HepG2 (cell line): ENCODE results near the gene LILRB2. TPM values are rescaled to one million over a fixed set of nuclear protein-coding genes. Genes with fewer than 3 reads are reported as not detected.

Experiments used
- ATAC-seq: fragments of 200-7000 bp; cut with Tn5 transposase; 3 replicates; pipeline ENCODE4 v1.9.1; 2020; ENCODE audit warnings: mild to moderate bottlenecking, moderate library complexity
- BruUV-seq: library from RNA; stranded (reverse); fragments of 400-500 nt; replicated peaks from 2 replicates; lab custom pipeline; 2021; lab: Mats Ljungman, UMichigan
- CTCF ChIA-PET: fragments of 300-600 bp; formaldehyde crosslinking; extraction: SDS; loops from one replicate; lab custom pipeline; 2021; ENCODE audit warnings: low total read pairs, inconsistent platforms, low intra/inter-chr PET ratio; lab: Yijun Ruan, JAX
- POLR2A ChIA-PET: fragments of 350-600 bp; sonication (Branson Sonifier 250); formaldehyde crosslinking; loops from one replicate; lab custom pipeline; 2020; ENCODE audit warnings: antibody characterized with exemption, inconsistent platforms; lab: Yijun Ruan, JAX
- DNase-seq: peaks from one replicate; pipeline ENCODE4 v3.0.0-alpha.2; 2015; ENCODE audit warnings: low spot score
- FAIRE-seq: peaks from 3 replicates; lab custom pipeline; 2011; peaks lifted over from hg19 to GRCh38; lab: Jason Lieb, UNC
- H2AFZ ChIP-seq: one replicate; pipeline ENCODE4 v1.6.1; 2011; ENCODE audit warnings: low read length, inconsistent platforms
- H3K27ac ChIP-seq: fragments of 300-600 bp; 3 replicates; pipeline ENCODE4 v1.8.0; 2011; ENCODE audit warnings: mixed run types, mild to moderate bottlenecking, mixed read lengths, low read length, inconsistent platforms; ENCODE audit not compliant: insufficient read depth; ENCODE audit errors: extremely low read length
- H3K27me3 ChIP-seq, 2 experiments: fragments of 200-600 bp in 1 of 2; 2 replicates in 1 of 2; 3 replicates in 1 of 2; pipeline versions ENCODE4 v1.6.0 to v1.8.0; 2011; ENCODE audit warnings: low read length in 2 of 2, mild to moderate bottlenecking in 2 of 2, moderate library complexity in 2 of 2, inconsistent platforms in 1 of 2; ENCODE audit not compliant: insufficient read depth in 2 of 2, control insufficient read depth in 1 of 2
- H3K36me3 ChIP-seq, 2 experiments: fragments of 200-600 bp in 1 of 2; replicated peaks in 1 of 2; 2 replicates in 1 of 2; 3 replicates in 1 of 2; pipeline versions ENCODE4 v1.5.1 to v1.8.0; 2011; ENCODE audit warnings: low read length in 2 of 2, inconsistent platforms in 1 of 2; ENCODE audit not compliant: insufficient read depth in 2 of 2, control insufficient read depth in 1 of 2
- H3K4me1 ChIP-seq: 2 replicates; pipeline ENCODE4 v1.5.1; 2012; ENCODE audit warnings: low read length, inconsistent platforms; ENCODE audit not compliant: insufficient read depth
- H3K4me2 ChIP-seq: 2 replicates; pipeline ENCODE4 v1.6.0; 2011; ENCODE audit warnings: low read depth, low read length, inconsistent platforms
- H3K4me3 ChIP-seq, 3 experiments: fragments of 200-600 bp in 1 of 3; sonication (generic), shearing (Covaris generic) in 1 of 3; replicated peaks in 1 of 3; 2 replicates each; pipeline ENCODE4 v1.5.1; 2011 to 2016; ENCODE audit warnings: low read length in 3 of 3, inconsistent platforms in 2 of 3, low read depth in 2 of 3, mild to moderate bottlenecking in 2 of 3, control low read depth in 1 of 3, mixed read lengths in 1 of 3; ENCODE audit not compliant: insufficient read depth in 1 of 3
- H3K79me2 ChIP-seq: one replicate; pipeline ENCODE4 v1.6.1; 2011; ENCODE audit warnings: low read length, inconsistent platforms; ENCODE audit not compliant: insufficient read depth
- H3K9ac ChIP-seq: 2 replicates; pipeline ENCODE4 v1.6.0; 2011; ENCODE audit warnings: mild to moderate bottlenecking, low read depth, low read length, inconsistent platforms; ENCODE audit not compliant: insufficient read depth
- H3K9me3 ChIP-seq: 2 replicates; pipeline ENCODE4 v1.5.1; 2012; ENCODE audit warnings: mild to moderate bottlenecking, low read length
- H4K20me1 ChIP-seq: 2 replicates; pipeline ENCODE4 v1.6.0; 2011; ENCODE audit warnings: inconsistent platforms, mild to moderate bottlenecking, low read length, moderate library complexity; ENCODE audit not compliant: insufficient read depth
- GATAD1 ChIP-seq: IDR thresholded peaks from 2 replicates; pipeline ENCODE4 v1.6.1; 2016; ENCODE audit warnings: missing genetic modification reagents, missing compliant biosample characterization
- MEIS2 ChIP-seq: sonication (generic); formaldehyde crosslinking; IDR thresholded peaks from 2 replicates; pipeline ENCODE4 v1.9.0; 2021; ENCODE audit warnings: mild to moderate bottlenecking, missing genetic modification reagents
- REPIN1 ChIP-seq: sonication (generic); formaldehyde crosslinking; IDR thresholded peaks from 2 replicates; pipeline ENCODE4 v1.8.0; 2022; ENCODE audit warnings: missing genetic modification reagents, low read depth, mild to moderate bottlenecking, borderline replicate concordance
- RFX1 ChIP-seq: fragments of 450-650 bp; IDR thresholded peaks from 2 replicates; pipeline ENCODE4 v1.6.1; 2017
- SNAI1 ChIP-seq: sonication (generic); formaldehyde crosslinking; IDR thresholded peaks from 2 replicates; pipeline ENCODE4 v1.5.0; 2020; ENCODE audit warnings: mild to moderate bottlenecking, missing genetic modification reagents, borderline replicate concordance
- TCF7L2 ChIP-seq: IDR thresholded peaks from 2 replicates; pipeline ENCODE4 v1.6.1; 2011; ENCODE audit warnings: mild to moderate bottlenecking, low read depth, low read length, moderate library complexity
- ZNF101 ChIP-seq: sonication (generic); formaldehyde crosslinking; IDR thresholded peaks from 2 replicates; pipeline ENCODE4 v1.4.0; 2020; ENCODE audit warnings: mild to moderate bottlenecking, low read depth, missing genetic modification reagents, borderline replicate concordance
- ZNF136 ChIP-seq: sonication (generic); formaldehyde crosslinking; IDR thresholded peaks from 2 replicates; pipeline ENCODE4 v1.8.1; 2022; ENCODE audit warnings: low read depth, mild to moderate bottlenecking, moderate library complexity, missing genetic modification reagents
- WGBS: methylation state at CpG from one replicate; pipeline ENCODE4 v1.1.6; 2017; ENCODE audit warnings: low lambda C conversion rate; 5-methylcytosine and 5-hydroxymethylcytosine counted together
- in situ Hi-C: cut with HindIII; loops from 2 replicates; pipeline ENCODE4 v1.10.0; 2017; ENCODE audit warnings: low pct_unique_long_range_greater_than_20kb; ENCODE audit not compliant: extremely low pct_ligation_motif_present
- intact Hi-C: fragments of 100-400 bp; cut with micrococcal nuclease; formaldehyde crosslinking; loops from one replicate; pipeline ENCODE4 v1.10.0; 2022; ENCODE audit not compliant: unreplicated experiment
- polyA plus RNA-seq, 8 experiments: library from polyadenylated mRNA; depleted of rRNA in 3 of 8; stranded (reverse) in 7 of 8; unstranded in 1 of 8; fragments of >200 nt; fragmentation: Illumina TruSeq in 4 of 8; extraction: Trizol in 4 of 8; gene quantifications; 2 replicates each; pipeline versions ENCODE4 v1.2.1 to v1.2.3, GENCODE V29; 2011 to 2016; ENCODE audit warnings: low read depth in 4 of 8, missing spikeins in 1 of 8, mixed read lengths in 1 of 8; ENCODE audit not compliant: insufficient read depth in 1 of 8
- total RNA-seq, 5 experiments: library from RNA; depleted of rRNA; stranded (reverse); fragments of >200 nt; fragmentation: Illumina TruSeq; extraction: Trizol; gene quantifications; 2 replicates each; pipeline ENCODE4 v1.2.3, GENCODE V29; 2016; ENCODE audit warnings: low read depth in 1 of 5

LILRB2 gene
- total and polyA plus RNA-seq, 2 of the 13 experiments (the other 11 are each of a cell fraction or from before 2014, with no cell fraction given): not detected

DNA sequence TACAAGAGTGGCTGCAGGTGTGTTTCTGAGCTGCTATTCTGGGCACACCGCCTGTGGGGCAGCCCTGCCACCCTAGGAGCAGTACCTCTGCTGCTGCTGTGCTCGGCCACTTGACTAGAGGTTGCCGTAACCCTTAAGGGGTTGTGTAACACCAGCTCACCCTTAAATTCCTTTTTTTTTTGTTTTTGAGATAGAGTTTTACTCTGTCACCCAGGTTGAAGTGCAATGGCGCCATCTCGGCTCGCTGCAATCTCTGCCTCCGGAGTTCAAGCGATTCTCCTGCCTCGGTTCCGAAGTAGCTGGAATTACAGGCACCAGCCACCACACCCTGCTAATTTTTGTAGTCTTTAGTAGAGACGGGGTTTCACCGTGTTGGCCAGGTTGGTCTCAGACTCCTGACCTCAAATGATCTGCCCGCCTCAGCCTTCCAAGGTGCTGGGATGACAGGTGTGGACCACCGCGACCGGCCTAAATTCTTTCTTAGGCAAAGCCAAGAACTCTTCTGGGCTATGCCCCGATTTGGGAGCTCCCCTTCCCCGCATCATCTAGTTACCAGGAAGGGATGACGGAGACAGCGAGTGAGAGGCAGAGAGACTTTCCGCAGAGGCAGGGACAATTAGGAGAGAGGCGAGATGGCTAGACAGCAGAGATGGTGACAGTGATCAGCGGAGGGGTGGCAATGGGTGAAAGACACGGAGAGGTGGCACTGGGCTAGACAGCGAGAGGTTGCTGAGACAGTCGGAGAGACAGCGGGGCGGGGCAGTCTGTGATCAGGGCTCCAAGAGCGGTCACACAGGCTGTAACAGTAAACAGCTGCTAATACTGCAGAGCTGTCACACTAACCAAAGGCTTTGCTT lies 36.4 kb upstream of the LILRB2 start (continued):
- TF ChIP-seq GATAD1 (CRISPR knock-in tag) (no peak), TCF7L2 (no peak), SNAI1 (no peak), REPIN1 (CRISPR knock-in tag) (no peak)
- TF ChIP-seq, all 625 proteins: peak for 0

- no peak for DNase-seq
- BruUV-seq: no TSS peak
- no peaks in the 10 kb centered on the region for H4K20me1 ChIP-seq
- in situ Hi-C loops: no loop called here
- no peak for FAIRE-seq
- TF ChIP-seq ZNF101 (CRISPR knock-in tag) (no peak), ZNF136 (CRISPR knock-in tag) (no peak), RFX1 (peak; percentile 37; the same call in 1 of the 2 replicates), MEIS2 (CRISPR knock-in tag) (no peak)
- TF ChIP-seq, all 625 proteins: peak for 1
- POLR2A ChIA-PET: no interaction called here
- Histone ChIP-seq H3K79me2 (no peaks in the 10 kb centered on the region), H2AFZ (no peak overlapping the region), H3K27me3 (peaks cover 3 to 13% of the 10 kb centered on the region in 2 experiments; a peak in 3 of 5 replicates), H3K4me3 (no peak overlapping the region), H3K36me3 (no peaks in the 10 kb centered on the region), H3K4me1 (no peaks in the 10 kb centered on the region), H3K27ac (no peak overlapping the region), H3K4me2 (no peak overlapping the region), H3K9ac (no peak overlapping the region), H3K9me3 (no peaks in the 10 kb centered on the region)
- intact Hi-C loops: no loop called here
- 21% methylated on average over 10 of the region's 11 CpGs for WGBS
- ATAC-seq: no peak
- CTCF ChIA-PET: no interaction called here
Measured at GRCh38 chr19:54316746-54317107, 35.8 kb upstream of the LILRB2 start.
